ENCODE results near the gene SLC46A3.

The SLC46A3 gene, protein sequence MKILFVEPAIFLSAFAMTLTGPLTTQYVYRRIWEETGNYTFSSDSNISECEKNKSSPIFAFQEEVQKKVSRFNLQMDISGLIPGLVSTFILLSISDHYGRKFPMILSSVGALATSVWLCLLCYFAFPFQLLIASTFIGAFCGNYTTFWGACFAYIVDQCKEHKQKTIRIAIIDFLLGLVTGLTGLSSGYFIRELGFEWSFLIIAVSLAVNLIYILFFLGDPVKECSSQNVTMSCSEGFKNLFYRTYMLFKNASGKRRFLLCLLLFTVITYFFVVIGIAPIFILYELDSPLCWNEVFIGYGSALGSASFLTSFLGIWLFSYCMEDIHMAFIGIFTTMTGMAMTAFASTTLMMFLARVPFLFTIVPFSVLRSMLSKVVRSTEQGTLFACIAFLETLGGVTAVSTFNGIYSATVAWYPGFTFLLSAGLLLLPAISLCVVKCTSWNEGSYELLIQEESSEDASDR

DNA sequence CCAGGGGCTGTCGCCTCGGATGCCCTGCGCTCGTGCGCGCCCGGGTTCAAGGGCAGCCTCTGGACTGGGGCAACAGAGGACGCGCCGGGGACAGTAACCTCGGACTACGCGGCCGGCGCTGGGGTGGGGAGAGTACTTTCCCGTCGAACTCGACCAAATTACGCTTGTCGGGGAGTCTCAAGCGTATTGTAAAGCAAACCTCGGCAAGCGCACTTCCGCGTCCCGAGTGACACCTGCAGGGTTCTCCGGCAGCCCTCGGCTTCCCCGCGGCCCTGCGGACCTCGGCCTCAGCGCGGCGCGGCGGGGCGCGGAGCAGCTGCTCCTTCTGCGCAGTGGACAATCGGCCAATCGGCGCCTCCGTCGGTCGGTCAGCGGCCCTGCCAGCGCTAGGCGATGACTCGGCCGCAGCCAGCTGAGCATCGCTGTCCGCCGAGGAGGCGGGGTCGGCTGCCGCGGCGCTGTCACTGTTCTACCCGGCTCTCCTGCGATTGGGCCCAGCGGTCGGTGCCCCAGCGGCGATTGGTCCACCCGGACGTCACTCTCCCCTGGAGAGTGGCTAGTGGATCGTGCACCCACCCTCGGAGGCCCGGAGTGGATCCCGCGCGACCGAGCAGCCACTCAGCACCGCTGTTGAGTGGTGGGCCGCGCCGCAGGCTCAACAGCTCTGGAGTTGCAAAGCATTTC is at the start of gene SLC46A3:
Gene SLC46A3 (minus strand): TSS at position 428 of the 684 bp plus-strand sequence. CDS start 972 bp downstream, outside the sequence.
- Histone ChIP-seq H3K9ac (ENCODE audit: low read length in 5 of 5) (peak within 1 kb of the TSS; percentile 57 to 93 (median 90)), H3K27me3 (ENCODE audit: control insufficient read depth in 5 of 5, insufficient read depth in 4 of 5, low read length in 5 of 5) (no peaks in the 10 kb centered on the region), H3K4me1 (ENCODE audit: control insufficient read depth in 5 of 5, insufficient read depth in 5 of 5, low read length in 5 of 5) (peaks cover 6 to 38% (median 26%) of the 10 kb centered on the region in 5 donors), H3K9me3 (ENCODE audit: control insufficient read depth in 5 of 5, low read length in 5 of 5) (no peaks in the 10 kb centered on the region), H3K36me3 (ENCODE audit: control insufficient read depth in 5 of 5, insufficient read depth in 5 of 5, low read length in 5 of 5) (peaks cover 0 to 6% (median 0%) of the 10 kb centered on the region in 5 donors), H3K4me3 (ENCODE audit: low read depth in 1 of 5, low read length in 5 of 5) (peak within 1 kb of the TSS; percentile 68 to 84 (median 83)), H3K27ac (ENCODE audit: low read depth, low read length) (peak within 1 kb of the TSS; percentile 95)

DNA sequence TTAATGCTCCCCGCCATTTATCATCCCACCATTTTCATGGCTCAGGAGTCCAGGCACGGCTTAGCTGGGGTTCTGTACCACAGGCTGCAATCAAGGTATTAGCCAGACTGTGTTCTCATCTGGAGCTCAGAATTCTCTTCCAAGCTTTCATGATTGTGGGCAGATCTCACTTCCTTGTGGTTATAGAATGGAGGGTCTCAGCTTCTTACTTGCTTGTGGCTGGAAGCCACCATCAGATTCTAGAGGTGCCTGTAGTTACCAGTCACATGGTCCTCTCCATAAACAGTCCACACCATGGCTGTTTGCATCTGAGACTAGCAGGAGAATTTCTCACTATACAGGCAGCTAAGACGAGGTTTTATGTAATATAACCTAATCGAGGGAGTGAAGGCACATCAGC is 45.1 kb upstream of the SLC46A3 start:
- Histone ChIP-seq H3K9ac (ENCODE audit: low read length in 5 of 5) (no peak overlapping the region), H3K9me3 (ENCODE audit: control insufficient read depth in 5 of 5, low read length in 5 of 5) (peaks cover 1 to 7% (median 3%) of the 10 kb centered on the region in 5 donors), H3K27ac (ENCODE audit: low read depth, low read length) (no peak overlapping the region), H3K36me3 (ENCODE audit: control insufficient read depth in 5 of 5, insufficient read depth in 5 of 5, low read length in 5 of 5) (no peaks in the 10 kb centered on the region), H3K27me3 (ENCODE audit: control insufficient read depth in 5 of 5, insufficient read depth in 4 of 5, low read length in 5 of 5) (no peaks in the 10 kb centered on the region), H3K4me3 (ENCODE audit: low read depth in 1 of 5, low read length in 5 of 5) (no peak overlapping the region), H3K4me1 (ENCODE audit: control insufficient read depth in 5 of 5, insufficient read depth in 5 of 5, low read length in 5 of 5) (peaks cover 0 to 13% (median 10%) of the 10 kb centered on the region in 5 donors)

DNA sequence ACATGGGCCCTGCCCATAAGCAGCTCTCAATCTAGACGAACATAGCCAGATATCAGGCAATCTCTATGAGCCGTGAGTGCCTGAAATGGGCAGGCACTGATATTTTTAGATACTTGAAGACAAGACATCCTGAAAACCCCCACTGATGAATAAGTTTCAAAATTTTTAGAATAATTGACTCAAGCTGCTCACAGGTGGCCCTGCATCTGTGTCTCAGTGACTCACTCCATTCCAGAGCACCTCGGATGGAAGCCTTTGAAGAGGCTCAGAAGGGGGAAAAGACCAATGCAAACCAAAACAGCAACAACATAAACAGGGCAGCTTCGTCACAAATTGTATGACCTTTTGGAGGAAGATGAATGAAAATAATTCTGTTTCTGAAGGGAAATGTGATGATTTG is 42.8 kb upstream of the SLC46A3 start:
- no peak overlapping the region for H3K27ac ChIP-seq (ENCODE audit: low read depth, low read length)

DNA sequence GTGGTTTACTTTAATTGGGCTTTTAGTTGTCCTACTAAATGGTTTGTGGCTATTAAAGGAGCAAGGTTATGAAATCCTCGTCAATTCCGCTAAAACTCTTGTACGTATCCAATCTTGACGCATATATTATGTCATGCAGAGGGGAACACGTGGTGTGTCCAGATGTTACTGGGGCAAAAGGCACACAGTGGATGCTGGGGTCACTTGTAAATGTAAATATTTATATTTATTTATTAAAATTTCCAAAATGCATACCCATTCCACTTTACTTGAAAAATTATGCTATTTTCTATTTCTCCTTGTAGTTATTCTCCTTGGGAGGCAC is 36.7 kb upstream of the SLC46A3 start:
- peak overlapping the region in 2 of 5 donors; percentile 23 to 44 for H3K9ac ChIP-seq (ENCODE audit: low read length in 5 of 5)
- H3K27ac ChIP-seq (ENCODE audit: low read depth, low read length) = peak overlapping the region; percentile 93
- peaks cover 0 to 38% (median 30%) of the 10 kb centered on the region in 5 donors for H3K4me1 ChIP-seq (ENCODE audit: control insufficient read depth in 5 of 5, insufficient read depth in 5 of 5, low read length in 5 of 5)
- no peaks in the 10 kb centered on the region for H3K36me3 ChIP-seq (ENCODE audit: control insufficient read depth in 5 of 5, insufficient read depth in 5 of 5, low read length in 5 of 5)
- H3K9me3 ChIP-seq (ENCODE audit: control insufficient read depth in 5 of 5, low read length in 5 of 5) = peaks cover 3 to 12% (median 5%) of the 10 kb centered on the region in 5 donors
- no peaks in the 10 kb centered on the region for H3K27me3 ChIP-seq (ENCODE audit: control insufficient read depth in 5 of 5, insufficient read depth in 4 of 5, low read length in 5 of 5)
- H3K4me3 ChIP-seq (ENCODE audit: low read depth in 1 of 5, low read length in 5 of 5) = peak overlapping the region in 3 of 5 donors; percentile 54 to 60 (median 56)

More for the DNA sequence above, 42.8 kb upstream of the SLC46A3 start:
- no peak overlapping the region for H3K4me3 ChIP-seq (ENCODE audit: low read depth in 1 of 5, low read length in 5 of 5)
- H3K9me3 ChIP-seq (ENCODE audit: control insufficient read depth in 5 of 5, low read length in 5 of 5) = peaks cover 3 to 12% (median 5%) of the 10 kb centered on the region in 5 donors
- H3K4me1 ChIP-seq (ENCODE audit: control insufficient read depth in 5 of 5, insufficient read depth in 5 of 5, low read length in 5 of 5) = peaks cover 0 to 13% (median 10%) of the 10 kb centered on the region in 5 donors
- H3K9ac ChIP-seq (ENCODE audit: low read length in 5 of 5) = no peak overlapping the region
- H3K27me3 ChIP-seq (ENCODE audit: control insufficient read depth in 5 of 5, insufficient read depth in 4 of 5, low read length in 5 of 5) = no peaks in the 10 kb centered on the region
- no peaks in the 10 kb centered on the region for H3K36me3 ChIP-seq (ENCODE audit: control insufficient read depth in 5 of 5, insufficient read depth in 5 of 5, low read length in 5 of 5)

DNA sequence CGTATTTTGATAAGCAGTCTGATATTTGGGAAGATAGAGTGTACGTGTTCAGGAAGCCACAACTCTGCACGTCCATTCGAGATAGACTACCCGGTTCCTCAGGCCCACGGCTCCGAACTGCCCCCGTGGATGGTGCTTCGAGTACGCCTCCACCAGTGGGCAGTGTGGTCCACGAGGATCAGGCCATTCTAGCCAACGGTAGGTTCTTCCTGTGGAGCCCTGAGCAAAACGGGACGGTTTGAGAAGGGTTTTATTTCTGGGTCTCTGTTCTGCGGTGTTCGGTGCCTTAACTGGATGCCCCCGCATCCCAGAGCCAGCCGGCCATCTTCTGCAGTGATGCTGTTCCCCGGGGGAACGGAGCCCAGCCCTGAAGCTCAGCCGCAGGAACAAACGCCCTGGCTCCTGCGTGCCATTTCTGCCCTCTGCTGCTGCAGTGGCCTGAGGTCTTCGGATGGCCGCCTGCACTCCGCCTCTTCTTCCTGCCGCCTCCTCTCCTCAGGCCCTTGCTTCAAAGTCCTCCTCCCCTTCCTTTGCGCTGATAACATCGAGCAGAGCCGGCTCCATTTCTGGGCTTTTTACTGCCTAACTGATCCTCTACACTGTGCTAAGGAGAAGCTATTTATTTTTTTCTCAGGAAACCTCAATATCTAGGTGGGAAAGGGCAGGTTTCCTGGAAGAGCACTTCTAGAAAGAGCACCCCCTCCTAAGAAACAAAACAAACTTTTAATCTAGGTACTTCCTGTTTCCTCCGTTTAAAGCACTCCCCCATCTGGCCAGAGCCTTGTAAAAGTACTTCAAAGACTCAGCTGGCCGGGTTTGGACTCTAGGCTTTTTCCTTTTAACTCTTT is 36.2 kb upstream of the SLC46A3 start:
- Histone ChIP-seq H3K9me3 (ENCODE audit: control insufficient read depth in 5 of 5, low read length in 5 of 5) (peaks cover 3 to 12% (median 5%) of the 10 kb centered on the region in 5 donors), H3K9ac (ENCODE audit: low read length in 5 of 5) (peak overlapping the region; percentile 23 to 62 (median 44)), H3K27me3 (ENCODE audit: control insufficient read depth in 5 of 5, insufficient read depth in 4 of 5, low read length in 5 of 5) (no peaks in the 10 kb centered on the region), H3K36me3 (ENCODE audit: control insufficient read depth in 5 of 5, insufficient read depth in 5 of 5, low read length in 5 of 5) (no peaks in the 10 kb centered on the region), H3K4me1 (ENCODE audit: control insufficient read depth in 5 of 5, insufficient read depth in 5 of 5, low read length in 5 of 5) (peaks cover 0 to 41% (median 32%) of the 10 kb centered on the region in 5 donors), H3K27ac (ENCODE audit: low read depth, low read length) (peak overlapping the region; percentile 93), H3K4me3 (ENCODE audit: low read depth in 1 of 5, low read length in 5 of 5) (peak overlapping the region; percentile 46 to 61 (median 56))

DNA sequence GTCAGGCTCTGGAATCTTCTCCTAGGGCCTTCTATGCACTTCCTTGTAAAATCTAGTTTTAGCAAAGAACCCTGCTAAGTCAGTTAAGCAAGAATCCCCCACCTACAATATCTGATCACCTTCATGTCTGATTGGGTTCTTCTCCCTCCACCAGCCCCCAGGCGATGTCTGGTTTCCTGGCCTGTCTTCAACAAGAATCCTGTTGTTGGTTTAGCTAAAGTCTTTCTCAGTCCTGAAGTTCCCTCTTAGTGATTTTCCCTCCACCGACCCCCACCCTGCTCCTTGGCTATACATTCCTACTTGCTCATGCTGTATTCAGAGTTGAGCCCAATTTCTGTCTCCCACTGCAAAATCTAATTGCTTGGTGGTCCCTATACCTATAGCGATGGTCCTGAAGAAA is 35.2 kb upstream of the SLC46A3 start:
- Histone ChIP-seq H3K9me3 (ENCODE audit: control insufficient read depth in 5 of 5, low read length in 5 of 5) (peaks cover 2 to 6% (median 2%) of the 10 kb centered on the region in 5 donors), H3K27ac (ENCODE audit: low read depth, low read length) (peak overlapping the region; percentile 93), H3K9ac (ENCODE audit: low read length in 5 of 5) (peak overlapping the region in 3 of 5 donors; percentile 19 to 38 (median 35)), H3K4me1 (ENCODE audit: control insufficient read depth in 5 of 5, insufficient read depth in 5 of 5, low read length in 5 of 5) (peaks cover 0 to 42% (median 32%) of the 10 kb centered on the region in 5 donors), H3K36me3 (ENCODE audit: control insufficient read depth in 5 of 5, insufficient read depth in 5 of 5, low read length in 5 of 5) (no peaks in the 10 kb centered on the region), H3K27me3 (ENCODE audit: control insufficient read depth in 5 of 5, insufficient read depth in 4 of 5, low read length in 5 of 5) (no peaks in the 10 kb centered on the region), H3K4me3 (ENCODE audit: low read depth in 1 of 5, low read length in 5 of 5) (peak overlapping the region in 1 of 5 donors; percentile 56)

DNA sequence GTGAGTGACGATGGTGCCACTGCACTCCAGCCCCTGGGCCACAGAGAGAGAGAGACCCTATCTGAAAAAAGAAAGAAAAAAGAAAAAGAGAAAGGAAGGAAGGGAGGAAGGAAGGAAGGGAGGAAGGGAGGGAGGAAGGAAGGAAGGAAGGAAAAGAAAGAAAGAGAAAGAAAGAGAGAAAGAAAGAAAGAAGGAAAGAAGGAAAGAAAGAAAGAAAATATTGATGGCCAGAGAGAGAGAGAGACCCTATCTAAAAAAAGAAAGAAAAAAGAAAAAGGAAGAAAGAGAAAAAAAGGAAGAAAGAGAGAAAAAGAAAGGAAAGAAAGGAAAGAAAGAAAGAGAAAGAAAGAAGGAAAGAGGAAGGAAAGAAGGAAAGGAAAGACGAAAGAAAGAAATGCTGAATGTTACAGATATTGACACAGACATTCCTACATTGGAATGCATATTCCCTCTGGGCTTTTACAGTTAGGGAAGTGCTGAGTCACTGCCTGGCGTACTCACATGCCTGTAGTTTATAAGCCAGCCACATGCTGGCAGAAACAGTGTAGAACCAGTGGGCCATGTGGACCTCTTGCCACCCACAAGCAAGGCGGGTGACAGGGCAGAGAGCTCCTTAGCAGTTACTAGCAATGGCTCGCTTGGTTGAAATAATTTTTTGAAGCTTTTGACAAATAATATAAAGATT is 34.6 kb upstream of the SLC46A3 start:
- Histone ChIP-seq H3K4me1 (ENCODE audit: control insufficient read depth in 5 of 5, insufficient read depth in 5 of 5, low read length in 5 of 5) (peaks cover 0 to 42% (median 32%) of the 10 kb centered on the region in 5 donors), H3K9me3 (ENCODE audit: control insufficient read depth in 5 of 5, low read length in 5 of 5) (peaks cover 0 to 4% (median 0%) of the 10 kb centered on the region in 5 donors), H3K9ac (ENCODE audit: low read length in 5 of 5) (peak overlapping the region in 3 of 5 donors; percentile 39 to 71 (median 49)), H3K27ac (ENCODE audit: low read depth, low read length) (peak overlapping the region; percentile 93), H3K27me3 (ENCODE audit: control insufficient read depth in 5 of 5, insufficient read depth in 4 of 5, low read length in 5 of 5) (no peaks in the 10 kb centered on the region), H3K4me3 (ENCODE audit: low read depth in 1 of 5, low read length in 5 of 5) (no peak overlapping the region), H3K36me3 (ENCODE audit: control insufficient read depth in 5 of 5, insufficient read depth in 5 of 5, low read length in 5 of 5) (no peaks in the 10 kb centered on the region)

DNA sequence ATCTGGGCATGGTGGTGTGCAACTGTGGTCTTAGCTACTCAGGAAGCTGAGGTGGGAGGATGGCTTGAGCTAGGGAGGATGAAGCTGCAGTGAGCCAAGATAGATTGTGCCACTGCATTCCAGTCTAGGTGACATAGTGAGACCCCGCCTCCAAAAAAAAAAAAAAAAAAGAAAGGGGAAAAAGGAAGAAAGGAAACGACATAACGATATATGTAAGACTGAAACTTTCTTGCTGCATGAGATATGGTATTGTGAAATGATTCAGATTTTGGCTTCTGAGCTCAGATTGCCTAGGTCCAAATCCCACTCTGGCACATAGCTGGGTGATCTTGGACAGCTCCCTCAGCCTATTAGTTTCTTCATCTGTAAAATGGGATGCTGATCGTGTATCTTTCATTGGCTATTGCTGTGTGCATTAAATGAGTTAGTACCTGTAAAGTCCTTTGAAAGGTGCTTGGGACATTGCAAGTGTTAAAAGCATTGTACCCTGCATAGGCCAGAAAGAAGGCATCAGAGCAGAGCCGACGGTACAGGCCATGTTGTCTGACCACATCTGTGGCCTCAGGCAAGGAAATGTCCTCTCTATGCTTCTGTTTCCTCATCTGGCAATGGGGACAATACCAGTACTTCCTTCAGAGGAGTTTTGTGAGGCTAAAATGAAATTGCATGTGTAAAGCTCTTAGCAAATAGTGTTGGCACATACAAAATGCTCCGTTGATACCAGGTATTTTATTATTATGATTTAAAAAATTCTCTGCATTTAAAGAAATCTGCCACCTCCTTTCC is 32.6 kb upstream of the SLC46A3 start:
- Histone ChIP-seq H3K9me3 (ENCODE audit: control insufficient read depth in 5 of 5, low read length in 5 of 5) (no peaks in the 10 kb centered on the region), H3K9ac (ENCODE audit: low read length in 5 of 5) (no peak overlapping the region), H3K4me3 (ENCODE audit: low read depth in 1 of 5, low read length in 5 of 5) (no peak overlapping the region), H3K36me3 (ENCODE audit: control insufficient read depth in 5 of 5, insufficient read depth in 5 of 5, low read length in 5 of 5) (no peaks in the 10 kb centered on the region), H3K27ac (ENCODE audit: low read depth, low read length) (no peak overlapping the region), H3K4me1 (ENCODE audit: control insufficient read depth in 5 of 5, insufficient read depth in 5 of 5, low read length in 5 of 5) (peaks cover 0 to 42% (median 36%) of the 10 kb centered on the region in 5 donors), H3K27me3 (ENCODE audit: control insufficient read depth in 5 of 5, insufficient read depth in 4 of 5, low read length in 5 of 5) (no peaks in the 10 kb centered on the region)
